ENCODE data around the gene PPOX.

PPOX gene

DNA sequence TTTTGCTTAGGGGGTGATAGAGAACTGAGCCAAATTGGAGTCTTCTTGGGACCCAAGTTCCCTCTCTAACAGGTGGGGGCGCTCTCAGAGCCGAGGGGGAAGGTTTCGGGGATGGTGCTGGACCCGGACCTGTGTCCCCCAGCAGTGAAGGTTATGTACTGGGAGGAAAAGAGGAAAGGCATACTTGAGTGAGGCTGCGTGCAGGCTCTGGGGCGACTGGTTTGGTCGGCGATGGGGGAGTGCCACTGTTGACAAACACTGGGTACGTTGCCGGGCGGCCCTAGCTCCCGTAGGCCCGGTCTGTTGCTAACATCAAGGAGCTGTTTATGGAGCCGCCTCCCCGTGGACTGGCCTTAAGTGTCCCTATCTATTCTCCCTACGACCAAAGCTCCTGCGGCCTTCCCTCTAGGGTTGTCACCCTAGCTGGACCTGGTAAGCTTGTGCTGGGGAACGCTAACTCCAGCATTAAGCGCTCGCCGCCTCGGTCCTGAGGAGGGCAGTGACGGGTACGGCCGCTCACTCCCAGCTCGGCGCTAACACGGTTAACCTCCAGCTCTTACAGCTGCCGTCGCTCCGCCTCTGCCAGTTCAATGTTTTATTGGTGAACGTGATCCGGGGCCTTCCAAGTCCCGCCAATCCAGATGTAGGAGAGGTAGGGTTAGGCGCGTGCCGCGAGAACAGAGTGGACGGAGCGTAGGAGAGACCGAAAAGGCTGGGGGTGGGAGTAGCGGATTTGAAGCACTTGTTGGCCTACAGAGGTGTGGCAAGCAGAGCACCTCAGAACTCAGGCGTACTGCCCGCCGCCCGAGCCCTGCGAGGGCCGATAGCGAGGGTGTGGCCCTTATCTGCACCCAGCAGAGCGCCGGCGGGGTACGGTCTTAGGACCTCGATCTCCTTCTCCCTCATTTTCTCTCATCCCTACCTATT lies at the start of gene PPOX:
TSS of gene PPOX (plus strand) at position 685 of the 927 bp plus-strand sequence. CDS start 422 bp downstream, outside the sequence.
- Histone ChIP-seq H3K9me3 (ENCODE audit: insufficient read depth, low read length) (no peaks in the 10 kb centered on the region), H3K27me3 (ENCODE audit: low read depth, low read length) (no peaks in the 10 kb centered on the region), H4K20me1 (ENCODE audit: insufficient read depth, low read length) (no peaks in the 10 kb centered on the region), H3K4me2 (ENCODE audit: low read length) (peak within 1 kb of the TSS; percentile 91), H3K4me3 (ENCODE audit: low read length) (peak within 1 kb of the TSS; percentile 80), H3K36me3 (replicated peaks; ENCODE audit: low read depth, low read length) (peaks cover 33% of the 10 kb centered on the region), H3K4me1 (ENCODE audit: low read length) (peaks cover 15% of the 10 kb centered on the region), H3K27ac (ENCODE audit: low read length) (peak within 1 kb of the TSS; percentile 62), H3K79me2 (ENCODE audit: low read length) (no peaks in the 10 kb centered on the region), H3K9ac (ENCODE audit: low read length) (peak within 1 kb of the TSS; percentile 81), H2AFZ (ENCODE audit: low read depth, low read length) (peak within 1 kb of the TSS; percentile 61)
- TF ChIP-seq, protein P1, sequence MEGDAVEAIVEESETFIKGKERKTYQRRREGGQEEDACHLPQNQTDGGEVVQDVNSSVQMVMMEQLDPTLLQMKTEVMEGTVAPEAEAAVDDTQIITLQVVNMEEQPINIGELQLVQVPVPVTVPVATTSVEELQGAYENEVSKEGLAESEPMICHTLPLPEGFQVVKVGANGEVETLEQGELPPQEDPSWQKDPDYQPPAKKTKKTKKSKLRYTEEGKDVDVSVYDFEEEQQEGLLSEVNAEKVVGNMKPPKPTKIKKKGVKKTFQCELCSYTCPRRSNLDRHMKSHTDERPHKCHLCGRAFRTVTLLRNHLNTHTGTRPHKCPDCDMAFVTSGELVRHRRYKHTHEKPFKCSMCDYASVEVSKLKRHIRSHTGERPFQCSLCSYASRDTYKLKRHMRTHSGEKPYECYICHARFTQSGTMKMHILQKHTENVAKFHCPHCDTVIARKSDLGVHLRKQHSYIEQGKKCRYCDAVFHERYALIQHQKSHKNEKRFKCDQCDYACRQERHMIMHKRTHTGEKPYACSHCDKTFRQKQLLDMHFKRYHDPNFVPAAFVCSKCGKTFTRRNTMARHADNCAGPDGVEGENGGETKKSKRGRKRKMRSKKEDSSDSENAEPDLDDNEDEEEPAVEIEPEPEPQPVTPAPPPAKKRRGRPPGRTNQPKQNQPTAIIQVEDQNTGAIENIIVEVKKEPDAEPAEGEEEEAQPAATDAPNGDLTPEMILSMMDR (IDR thresholded peaks at IDR 0.05; ENCODE audit: low read depth, low read length) = peak; percentile 85
- no peak for TF ChIP-seq EZH2phosphoT487 (IDR thresholded peaks at IDR 0.05; ENCODE audit: low read depth)

GRCh38 chr1:161117759-161118581 lies 48.3 kb upstream of the PPOX start, which contains the start of the genes NIT1 and PFDN2:
Gene NIT1 (plus strand): TSS chr1:161118105. CDS start chr1:161118177, 72 bp downstream.
Gene PFDN2 (minus strand): TSS chr1:161118037. CDS start chr1:161118026, 11 bp downstream.
- H3K79me2 ChIP-seq (ENCODE audit: low read length) = peaks cover 69% of the 10 kb centered on the region
- peak within 1 kb of the TSS; percentile 88 for H3K4me3 ChIP-seq (ENCODE audit: low read length)
- no peaks in the 10 kb centered on the region for H3K9me3 ChIP-seq (ENCODE audit: insufficient read depth, low read length)
- H3K4me1 ChIP-seq (ENCODE audit: low read length) = peaks cover 38% of the 10 kb centered on the region
- H3K4me2 ChIP-seq (ENCODE audit: low read length) = peak within 1 kb of the TSS; percentile 86
- peak within 1 kb of the TSS; percentile 82; the same call in 1 of the 2 replicates for H2AFZ ChIP-seq (ENCODE audit: low read depth, low read length)
- TF ChIP-seq EZH2phosphoT487 (IDR thresholded peaks at IDR 0.05; ENCODE audit: low read depth) = no peak
- TF ChIP-seq, protein P1 (IDR thresholded peaks at IDR 0.05; ENCODE audit: low read depth, low read length) = no peak
- H3K27me3 ChIP-seq (ENCODE audit: low read depth, low read length) = no peaks in the 10 kb centered on the region
- peaks cover 43% of the 10 kb centered on the region for H3K36me3 ChIP-seq (replicated peaks; ENCODE audit: low read depth, low read length)
- peaks cover 24% of the 10 kb centered on the region for H4K20me1 ChIP-seq (ENCODE audit: insufficient read depth, low read length)
- H3K27ac ChIP-seq (ENCODE audit: low read length) = peak within 1 kb of the TSS; percentile 61
- H3K9ac ChIP-seq (ENCODE audit: low read length) = peak within 1 kb of the TSS; percentile 86

- peaks cover 55% of the 10 kb centered on the region for H3K79me2 ChIP-seq (ENCODE audit: low read length)
- no peak overlapping the region for H3K9ac ChIP-seq (ENCODE audit: low read length)
Observed at GRCh38 chr1:161119092-161119903, 46.9 kb upstream of the PPOX start.

More at GRCh38 chr1:161119092-161119903, 46.9 kb upstream of the PPOX start:
- H3K27me3 ChIP-seq (ENCODE audit: low read depth, low read length) = no peaks in the 10 kb centered on the region
- no peak overlapping the region for H2AFZ ChIP-seq (ENCODE audit: low read depth, low read length)
- peak overlapping the region; percentile 85 for H3K4me2 ChIP-seq (ENCODE audit: low read length)
- peak overlapping the region; percentile 5 for H3K27ac ChIP-seq (ENCODE audit: low read length)
- H3K36me3 ChIP-seq (replicated peaks; ENCODE audit: low read depth, low read length) = peaks cover 49% of the 10 kb centered on the region
- peak overlapping the region; percentile 88; the same call in 1 of the 2 replicates for H3K4me3 ChIP-seq (ENCODE audit: low read length)
- H4K20me1 ChIP-seq (ENCODE audit: insufficient read depth, low read length) = peaks cover 13% of the 10 kb centered on the region
- H3K4me1 ChIP-seq (ENCODE audit: low read length) = peaks cover 38% of the 10 kb centered on the region
- no peaks in the 10 kb centered on the region for H3K9me3 ChIP-seq (ENCODE audit: insufficient read depth, low read length)
- no peak for TF ChIP-seq EZH2phosphoT487 (IDR thresholded peaks at IDR 0.05; ENCODE audit: low read depth)
- TF ChIP-seq, protein P1 (IDR thresholded peaks at IDR 0.05; ENCODE audit: low read depth, low read length) = peak; percentile 41

Data from OCI-LY3 (cell line).